ENCODE results near the gene MKI67. TPM values are rescaled to one million over a fixed set of nuclear protein-coding genes. Genes with fewer than 3 reads are reported as not detected.

The MKI67 gene
- total RNA-seq, 4 donors from 2014 or later: 5.6 to 13.0 (median 8.9) TPM

DNA sequence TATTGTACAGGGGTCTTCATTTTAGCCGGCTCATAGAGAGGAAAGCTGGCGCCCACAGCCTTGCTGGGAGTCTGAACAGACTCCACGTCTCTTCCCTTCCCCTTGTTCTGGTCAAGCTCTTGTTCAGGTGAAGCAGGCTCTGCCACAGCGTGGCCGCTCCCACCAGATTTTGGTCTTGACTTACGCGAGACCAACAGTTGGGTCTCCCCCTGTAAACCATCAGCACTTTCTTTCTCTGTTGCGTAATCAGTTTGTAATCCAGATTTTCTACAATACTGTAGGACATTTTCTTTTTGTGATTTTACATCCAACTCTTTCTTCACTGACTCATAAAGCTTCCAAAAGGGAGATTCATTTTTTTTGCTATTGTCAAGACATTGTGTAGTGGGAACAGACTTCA lies 10.9 kb downstream of the MKI67 start:
- TF ChIP-seq POLR2A (IDR thresholded peaks at IDR 0.05): no peak
- no peak for TF ChIP-seq POLR2AphosphoS5 (IDR thresholded peaks at IDR 0.05)
- TF ChIP-seq EP300 (IDR thresholded peaks at IDR 0.05): no peak
- TF ChIP-seq, protein P1, sequence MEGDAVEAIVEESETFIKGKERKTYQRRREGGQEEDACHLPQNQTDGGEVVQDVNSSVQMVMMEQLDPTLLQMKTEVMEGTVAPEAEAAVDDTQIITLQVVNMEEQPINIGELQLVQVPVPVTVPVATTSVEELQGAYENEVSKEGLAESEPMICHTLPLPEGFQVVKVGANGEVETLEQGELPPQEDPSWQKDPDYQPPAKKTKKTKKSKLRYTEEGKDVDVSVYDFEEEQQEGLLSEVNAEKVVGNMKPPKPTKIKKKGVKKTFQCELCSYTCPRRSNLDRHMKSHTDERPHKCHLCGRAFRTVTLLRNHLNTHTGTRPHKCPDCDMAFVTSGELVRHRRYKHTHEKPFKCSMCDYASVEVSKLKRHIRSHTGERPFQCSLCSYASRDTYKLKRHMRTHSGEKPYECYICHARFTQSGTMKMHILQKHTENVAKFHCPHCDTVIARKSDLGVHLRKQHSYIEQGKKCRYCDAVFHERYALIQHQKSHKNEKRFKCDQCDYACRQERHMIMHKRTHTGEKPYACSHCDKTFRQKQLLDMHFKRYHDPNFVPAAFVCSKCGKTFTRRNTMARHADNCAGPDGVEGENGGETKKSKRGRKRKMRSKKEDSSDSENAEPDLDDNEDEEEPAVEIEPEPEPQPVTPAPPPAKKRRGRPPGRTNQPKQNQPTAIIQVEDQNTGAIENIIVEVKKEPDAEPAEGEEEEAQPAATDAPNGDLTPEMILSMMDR (IDR thresholded peaks at IDR 0.05): no peak
- Histone ChIP-seq H3K36me3 (no peaks in the 10 kb centered on the region), H3K27me3 (no peaks in the 10 kb centered on the region), H3K9me3 (no peaks in the 10 kb centered on the region), H3K4me3 (no peak overlapping the region), H3K27ac (no peak overlapping the region), H3K4me1 (no peaks in the 10 kb centered on the region)
- no peak for DNase-seq (ENCODE audit: low spot score in 2 of 2)
- 96% methylated on average over 8 of the region's 8 CpGs for WGBS

- no peaks in the 10 kb centered on the region for H3K36me3 ChIP-seq
- H3K4me1 ChIP-seq: no peaks in the 10 kb centered on the region
- no peak for DNase-seq (ENCODE audit: low spot score in 2 of 2)
- no peak overlapping the region for H3K27ac ChIP-seq
- H3K4me3 ChIP-seq: no peak overlapping the region
- 84% methylated on average over 2 of the region's 2 CpGs for WGBS
- TF ChIP-seq, protein P1 (IDR thresholded peaks at IDR 0.05): no peak
- TF ChIP-seq POLR2AphosphoS5 (IDR thresholded peaks at IDR 0.05): no peak
- no peak for TF ChIP-seq EP300 (IDR thresholded peaks at IDR 0.05)
- no peak for TF ChIP-seq POLR2A (IDR thresholded peaks at IDR 0.05)
- no peaks in the 10 kb centered on the region for H3K9me3 ChIP-seq
- no peaks in the 10 kb centered on the region for H3K27me3 ChIP-seq
These were observed 11.3 kb downstream of the MKI67 start for GRCh38 chr10:128114901-128115300.

- TF ChIP-seq, protein P1 (IDR thresholded peaks at IDR 0.05): no peak
- no peak for TF ChIP-seq POLR2AphosphoS5 (IDR thresholded peaks at IDR 0.05)
- Histone ChIP-seq H3K9me3 (no peaks in the 10 kb centered on the region), H3K4me3 (no peak overlapping the region), H3K27me3 (no peaks in the 10 kb centered on the region), H3K4me1 (no peaks in the 10 kb centered on the region), H3K36me3 (no peaks in the 10 kb centered on the region), H3K27ac (no peak overlapping the region)
- WGBS: 94% methylated on average over 13 of the region's 13 CpGs
- DNase-seq (ENCODE audit: low spot score in 2 of 2): no peak
These were observed 13.2 kb downstream of the MKI67 start for GRCh38 chr10:128113026-128113425.

GRCh38 chr10:128111696-128112095 lies 14.5 kb downstream of the MKI67 start:
- H3K4me1 ChIP-seq: no peaks in the 10 kb centered on the region
- H3K4me3 ChIP-seq: no peak overlapping the region
- no peak overlapping the region for H3K27ac ChIP-seq
- no peaks in the 10 kb centered on the region for H3K9me3 ChIP-seq
- TF ChIP-seq POLR2A (IDR thresholded peaks at IDR 0.05) (no peak), EP300 (IDR thresholded peaks at IDR 0.05) (no peak), POLR2AphosphoS5 (IDR thresholded peaks at IDR 0.05) (no peak)
- TF ChIP-seq, protein P1 (IDR thresholded peaks at IDR 0.05): no peak
- no peaks in the 10 kb centered on the region for H3K36me3 ChIP-seq
- H3K27me3 ChIP-seq: no peaks in the 10 kb centered on the region
- WGBS: 95% methylated on average over 6 of the region's 6 CpGs
- no peak for DNase-seq (ENCODE audit: low spot score in 2 of 2)

DNA sequence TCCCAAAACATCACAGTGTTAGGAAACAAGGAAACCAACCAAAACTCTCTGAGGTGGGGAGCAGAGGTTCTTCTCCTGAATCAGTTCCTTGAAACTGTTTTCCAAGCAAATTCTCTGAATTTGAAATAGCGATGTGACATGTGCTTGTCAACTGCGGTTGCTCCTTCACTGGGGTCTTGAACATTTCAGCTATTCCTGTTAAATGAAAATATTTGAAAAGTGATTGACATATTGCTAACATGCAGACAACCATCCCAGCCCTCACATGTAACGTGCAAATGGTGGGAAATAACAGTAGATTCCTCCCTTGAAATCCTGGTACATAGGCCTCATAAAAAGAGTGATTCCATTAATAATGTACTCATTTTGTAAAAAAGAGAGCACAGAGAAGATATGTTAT lies 15.9 kb downstream of the MKI67 start:
- no peak for DNase-seq (ENCODE audit: low spot score in 2 of 2)
- Histone ChIP-seq H3K36me3 (no peaks in the 10 kb centered on the region), H3K27ac (no peak overlapping the region), H3K9me3 (no peaks in the 10 kb centered on the region), H3K27me3 (no peaks in the 10 kb centered on the region), H3K4me3 (no peak overlapping the region), H3K4me1 (no peaks in the 10 kb centered on the region)
- TF ChIP-seq EP300 (IDR thresholded peaks at IDR 0.05) (no peak), POLR2A (IDR thresholded peaks at IDR 0.05) (no peak), POLR2AphosphoS5 (IDR thresholded peaks at IDR 0.05) (no peak)
- TF ChIP-seq, protein P1 (IDR thresholded peaks at IDR 0.05): no peak
- WGBS: 97% methylated on average over 3 of the region's 3 CpGs
